CD4-positive, alpha-beta T cell treated with Interleukin-15 for 4 hours (primary cell): ENCODE data around the gene SIRPB1.
A peak's percentile ranks its signal among the peaks of the same experiment; 100 is the strongest.
"Not testable (repeated sequence)": the region's sequence is repeated elsewhere in the genome, so short reads cannot be mapped to it uniquely, and the experiment has no call there.

ENCODE experiments used
- DNase-seq: peaks from one replicate; pipeline ENCODE4 v3.0.0-alpha.2; 2020; ENCODE audit warnings: low spot score

SIRPB1 gene

DNA sequence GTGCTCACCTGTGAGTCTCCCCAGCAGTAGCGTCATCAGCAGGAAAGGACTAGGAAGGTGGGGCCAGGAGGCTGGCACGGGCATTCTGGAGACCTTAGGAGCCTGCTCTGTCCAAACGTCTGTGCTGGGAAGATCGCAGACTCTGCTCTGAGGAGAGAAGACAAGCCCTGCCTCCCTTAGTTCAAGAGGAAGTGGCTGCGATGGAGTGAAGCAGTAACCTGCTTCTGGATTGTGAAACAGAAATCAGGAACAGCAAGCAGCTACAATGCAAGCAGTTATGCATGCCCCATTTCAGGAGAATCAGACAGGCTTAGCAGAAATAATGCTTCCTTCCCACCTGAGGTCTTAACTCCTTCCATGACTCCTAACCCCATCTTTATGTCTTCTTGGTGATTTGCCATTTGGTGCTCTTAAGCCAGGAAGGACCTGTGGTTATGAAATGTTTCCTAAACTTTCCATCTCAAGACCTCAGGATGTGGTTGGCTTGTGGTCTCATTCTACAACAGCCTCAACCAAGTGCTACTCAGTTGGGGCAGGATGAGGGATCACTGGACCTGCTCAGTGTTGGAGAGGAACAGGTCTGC lies at the start of gene SIRPB1:
TSS of gene SIRPB1 (minus strand) at position 149 of the 584 bp plus-strand sequence. CDS start at position 84, 65 bp downstream.
- no peak for DNase-seq

GRCh38 chr20:1669304-1669703 lies 49.5 kb upstream of the SIRPB1 start:
- DNase-seq, result no peak

DNA sequence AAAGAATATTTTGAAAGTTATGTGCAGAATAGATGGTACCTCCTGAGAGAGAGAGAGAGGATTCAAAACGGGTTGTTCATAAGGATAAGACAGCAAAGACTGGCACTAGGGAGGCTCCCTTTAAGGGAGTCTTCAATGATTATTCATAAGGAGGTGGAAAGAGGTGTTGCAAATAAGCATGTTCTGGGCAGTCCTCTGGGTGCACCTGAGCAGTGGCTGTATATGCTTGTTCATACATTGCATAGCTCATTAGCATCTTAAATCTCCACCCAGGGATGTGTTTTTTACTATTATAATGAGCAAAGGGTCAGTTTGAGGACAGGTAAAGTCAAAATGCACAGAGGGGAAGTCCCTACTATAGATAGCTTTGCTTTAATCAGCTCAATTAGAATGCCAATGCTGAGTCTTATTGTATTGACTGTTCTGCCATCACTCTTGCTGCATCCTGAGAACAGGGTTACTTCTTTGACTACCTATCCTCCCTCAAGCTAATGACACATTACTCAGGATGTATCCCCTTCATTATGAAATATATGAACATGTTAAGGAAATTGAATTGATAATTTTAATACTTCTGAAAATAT lies 47.8 kb upstream of the SIRPB1 start:
- DNase-seq, result no peak

DNA sequence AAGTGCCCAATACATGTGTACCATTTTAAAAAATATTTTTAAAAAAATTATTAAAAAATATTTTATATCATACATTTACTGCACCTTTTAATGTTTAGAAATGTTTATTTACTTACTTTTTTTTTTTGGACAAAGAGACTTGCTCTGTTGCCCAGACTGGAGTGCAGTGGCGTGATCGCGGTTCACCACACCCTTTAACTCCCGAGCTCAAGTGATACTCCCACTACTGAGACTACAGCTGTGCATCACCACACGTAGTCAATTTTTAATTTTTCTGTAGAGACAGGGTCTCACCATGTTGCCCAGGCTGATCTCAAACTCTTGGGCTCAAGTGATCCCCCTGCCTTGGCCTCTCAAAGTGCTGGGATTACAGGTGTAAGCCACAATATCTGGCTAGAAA lies 47.0 kb upstream of the SIRPB1 start:
- DNase-seq, result no peak

DNA sequence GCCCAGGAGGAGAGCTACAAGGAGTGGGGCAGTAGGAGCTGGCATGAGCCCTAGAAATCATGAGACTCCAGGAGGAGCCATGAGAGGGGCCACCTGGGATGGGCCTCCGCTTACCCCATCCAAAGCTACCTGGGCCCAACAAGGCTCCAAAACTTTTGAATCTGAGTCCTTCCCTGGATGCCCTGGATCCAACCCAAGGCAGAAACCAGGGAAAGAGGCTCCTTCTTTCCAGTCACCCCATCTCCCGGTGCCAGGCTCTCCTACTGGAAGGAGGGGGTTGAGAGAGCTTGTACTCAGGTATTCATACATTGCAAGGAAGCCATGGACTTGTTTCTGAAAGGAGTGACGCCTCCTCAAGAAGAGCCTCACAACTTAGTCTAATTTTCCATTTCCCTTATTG lies 45.5 kb upstream of the SIRPB1 start:
- no peak for DNase-seq

DNA sequence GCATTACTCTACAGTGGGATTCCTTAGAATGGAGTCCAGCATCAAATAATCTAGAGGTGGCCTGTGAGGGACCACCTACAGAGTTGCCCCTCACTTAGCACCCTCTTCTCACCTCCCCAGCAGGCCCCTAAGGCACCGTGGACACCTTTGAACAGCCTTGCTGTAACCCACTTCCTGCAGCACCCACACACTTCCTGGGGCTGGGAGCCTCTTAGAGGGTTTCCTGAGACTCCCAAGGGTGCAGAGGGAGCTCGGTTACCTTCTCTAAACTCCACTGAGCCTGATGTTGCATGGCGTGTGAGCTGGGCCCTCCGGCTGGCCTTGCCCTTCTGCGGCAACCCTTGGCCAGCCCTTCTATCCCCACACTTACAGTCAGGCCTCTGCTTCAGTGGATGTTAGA lies 45.1 kb upstream of the SIRPB1 start:
- DNase-seq, result peak; percentile 48

DNA sequence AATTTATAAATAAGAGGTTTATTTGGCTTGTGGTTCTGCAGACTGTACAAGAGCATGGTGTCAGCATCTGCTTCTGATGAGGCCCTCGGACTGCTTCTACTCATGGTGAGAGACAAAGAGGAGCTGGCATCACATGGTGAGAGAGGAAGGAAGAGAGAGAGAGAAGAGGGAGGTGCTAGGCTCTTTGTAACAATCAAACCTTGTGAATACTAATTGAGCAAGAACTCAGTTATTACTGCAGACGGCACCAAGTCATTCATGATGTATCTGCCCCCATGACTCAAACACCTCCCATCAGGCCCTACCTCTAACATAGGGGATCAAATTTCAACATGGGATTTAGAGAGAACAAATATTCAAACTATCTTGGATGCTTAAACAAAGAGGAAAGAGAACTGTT lies 44.1 kb upstream of the SIRPB1 start:
- DNase-seq, result no peak

- DNase-seq, result no peak
Observed at GRCh38 chr20:1661542-1662299, 41.9 kb upstream of the SIRPB1 start.

- peak; percentile 55 for DNase-seq
Observed at GRCh38 chr20:1660246-1660645, 40.4 kb upstream of the SIRPB1 start.

DNA sequence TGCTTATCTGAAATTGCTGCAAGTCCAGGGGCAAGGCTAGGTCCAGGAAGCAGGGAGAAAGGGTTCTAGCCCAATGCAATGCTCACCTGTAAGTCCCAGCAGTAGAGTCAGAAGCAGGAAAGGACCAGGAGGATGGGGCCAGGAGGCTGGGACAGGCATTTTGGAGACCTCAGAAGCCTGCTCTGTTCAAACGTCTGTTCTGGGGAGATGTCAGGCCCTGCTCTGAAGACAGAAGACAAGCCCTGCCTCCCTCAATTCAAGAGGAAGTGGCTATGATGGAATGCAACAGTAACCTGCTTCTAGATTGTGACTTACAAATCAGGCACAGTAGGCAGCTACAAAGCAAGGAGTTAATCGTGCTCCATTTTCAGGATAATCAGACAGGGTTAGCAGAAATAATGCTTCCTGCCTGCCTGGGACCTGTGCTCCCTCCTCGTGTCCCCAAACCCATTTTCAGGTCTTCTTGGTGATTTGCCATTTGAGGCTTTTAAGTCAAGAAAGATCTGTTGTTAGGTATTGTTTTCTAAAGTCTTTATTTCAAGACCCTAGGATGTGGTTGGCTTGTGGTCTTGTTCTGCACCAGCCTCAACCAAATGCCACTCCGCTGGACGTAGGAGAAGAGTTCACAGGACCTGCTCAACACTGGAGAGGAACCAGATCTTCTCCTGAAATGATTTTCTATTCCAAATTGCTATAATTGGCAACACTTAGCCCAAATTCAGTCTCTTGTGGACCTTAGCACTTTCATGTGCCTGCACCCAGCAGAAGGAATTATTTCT lies 37.9 kb upstream of the SIRPB1 start, which contains the start of gene SIRPG:
TSS of gene SIRPG (minus strand) at position 224 of the 779 bp plus-strand sequence. CDS start at position 159, 65 bp downstream.
- peak; percentile 38 for DNase-seq

DNA sequence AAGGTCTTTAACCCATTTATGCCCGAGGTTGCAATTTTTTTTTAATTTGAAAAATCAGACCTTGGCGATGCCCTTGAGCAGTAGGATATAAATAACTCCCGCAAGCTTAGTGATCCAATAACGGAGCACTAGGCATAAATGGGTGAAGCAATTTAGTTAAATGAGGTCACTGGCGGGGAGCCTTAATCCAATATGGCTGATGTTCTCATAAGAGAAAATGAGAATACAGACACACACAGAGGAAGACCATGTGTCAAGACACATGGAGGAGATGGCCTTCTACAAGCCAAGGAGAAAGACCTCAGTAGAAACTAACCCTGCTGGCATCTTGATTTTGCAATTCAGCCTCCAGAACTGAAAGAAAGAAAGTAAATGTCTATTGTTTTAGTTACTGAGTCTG lies 37.0 kb upstream of the SIRPB1 start:
- peak; percentile 23 for DNase-seq

DNA sequence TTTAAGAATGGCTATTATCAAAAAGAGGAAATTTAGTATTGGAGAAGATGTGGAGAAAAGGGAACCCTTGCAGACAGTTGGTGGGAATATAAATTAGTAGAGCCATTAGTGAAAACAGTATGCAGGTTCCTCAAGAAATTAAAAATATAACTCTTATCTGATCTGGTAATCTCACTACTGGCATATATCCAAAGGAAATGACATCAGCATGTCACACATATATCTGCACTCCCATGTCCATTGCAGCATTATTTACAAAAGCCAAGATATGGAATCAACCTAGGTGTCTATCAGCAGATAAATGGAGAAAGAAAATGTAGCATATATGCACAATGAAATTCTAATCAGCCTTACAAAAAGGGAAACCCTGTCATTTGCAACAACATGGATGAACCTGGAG lies 35.2 kb upstream of the SIRPB1 start:
- DNase-seq, result peak; percentile 37

DNA sequence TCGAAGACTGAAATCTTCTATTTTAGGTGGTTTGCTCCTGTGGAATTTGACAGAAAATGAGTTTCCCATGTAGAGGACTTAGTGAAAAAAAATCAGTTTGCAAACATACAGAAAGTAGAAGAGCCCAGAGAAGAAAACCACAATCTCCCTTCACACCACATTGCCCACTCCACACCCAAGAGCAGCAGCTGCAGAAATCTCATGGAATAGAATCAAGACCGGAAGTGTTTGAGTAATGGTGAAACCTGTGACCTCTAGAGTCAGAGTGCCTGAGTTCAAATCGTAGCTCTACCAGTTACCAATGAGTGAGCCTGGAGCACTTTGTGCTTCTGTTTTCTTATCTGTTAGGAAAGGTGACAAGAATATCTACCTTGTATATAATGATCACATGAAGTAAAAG lies 33.2 kb upstream of the SIRPB1 start:
- DNase-seq, result no peak

GRCh38 chr20:1652104-1652503 lies 32.3 kb upstream of the SIRPB1 start:
- DNase-seq, result no peak

- no peak for DNase-seq
Observed at GRCh38 chr20:1651268-1652058, 31.7 kb upstream of the SIRPB1 start.

- DNase-seq, result no peak
Observed at GRCh38 chr20:1648101-1648500, 28.3 kb upstream of the SIRPB1 start.

DNA sequence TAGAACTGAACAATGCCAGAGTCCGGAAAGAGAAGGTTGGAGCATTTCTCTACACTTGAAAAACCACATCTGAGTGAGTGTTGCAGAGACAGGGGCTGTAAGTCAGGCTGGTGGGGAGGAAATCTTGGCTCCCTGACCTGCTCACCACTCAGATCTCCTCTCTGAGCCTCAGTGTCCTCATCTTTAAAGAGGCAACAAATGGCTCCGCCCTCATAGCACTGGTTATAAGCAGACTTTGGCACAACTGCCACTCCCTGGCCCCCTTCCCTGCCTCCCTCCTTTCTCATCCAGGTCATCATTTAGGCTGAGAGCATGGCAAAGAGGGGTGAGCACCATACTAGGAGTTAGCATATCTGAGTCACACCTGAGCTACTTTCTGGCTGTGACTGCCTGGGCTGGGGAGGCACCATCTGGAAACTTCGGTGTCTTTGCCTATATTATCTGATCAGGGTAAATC lies 27.2 kb upstream of the SIRPB1 start:
- DNase-seq, result no peak

DNA sequence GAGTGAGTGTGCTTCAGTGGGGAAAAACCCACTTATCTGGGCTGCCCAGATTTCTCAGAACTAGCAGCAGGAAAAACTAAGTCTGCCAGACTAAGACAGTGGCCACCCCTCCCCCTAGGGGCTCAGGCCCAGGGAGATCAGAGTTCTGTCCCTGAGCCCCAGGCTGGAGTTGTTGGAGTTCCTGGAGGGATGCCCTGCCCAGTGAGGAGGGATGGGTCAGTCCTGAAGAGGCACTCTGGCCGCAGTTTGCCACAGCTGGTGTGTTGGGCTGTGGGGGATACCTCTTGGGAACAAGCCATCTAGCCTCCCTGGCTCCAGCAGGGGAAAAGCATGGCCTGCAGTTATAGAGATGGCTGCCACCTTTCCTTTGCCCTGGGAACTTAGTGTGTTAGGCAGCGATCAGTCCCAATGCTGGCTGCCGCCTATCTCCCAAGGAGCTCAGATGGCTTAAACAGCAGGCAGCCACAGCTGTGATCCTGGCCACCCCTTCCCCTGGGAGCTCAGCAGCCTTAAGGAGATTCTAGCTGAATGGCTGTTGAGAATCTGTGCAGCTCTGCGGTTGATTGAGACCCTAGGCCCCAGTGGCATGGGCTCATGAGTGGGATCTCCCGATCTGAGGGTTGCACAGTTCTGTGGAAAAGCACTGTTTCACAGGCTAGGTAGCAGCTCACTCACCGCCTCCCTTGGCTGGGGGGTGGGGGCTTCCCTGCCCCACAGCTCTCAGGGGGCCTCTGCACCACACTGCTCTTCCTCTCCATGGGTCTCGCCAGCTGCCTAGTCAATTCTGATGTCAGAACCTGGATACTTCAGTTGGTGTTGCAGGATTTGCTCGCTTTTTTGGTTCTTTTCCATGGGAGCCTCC lies 24.5 kb upstream of the SIRPB1 start:
- DNase-seq, result no peak

DNA sequence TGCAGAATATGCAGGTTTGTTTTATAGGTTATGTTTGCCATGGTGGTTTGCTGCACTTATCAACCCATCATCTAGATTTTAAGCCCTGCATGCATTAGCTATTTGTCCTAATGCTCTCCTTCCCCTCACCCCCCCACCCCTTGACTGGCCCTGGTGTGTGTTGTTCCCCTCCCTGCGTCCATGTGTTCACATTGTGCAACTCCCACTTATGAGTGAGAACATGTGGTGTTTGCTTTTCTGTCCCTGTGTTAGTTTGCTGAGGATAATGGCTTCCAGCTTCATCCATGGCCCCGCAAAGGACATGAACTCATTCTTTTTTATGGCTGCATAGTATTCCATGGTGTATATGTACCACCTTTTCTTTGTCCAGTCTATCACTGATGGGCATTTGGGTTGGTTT lies 18.8 kb upstream of the SIRPB1 start:
- DNase-seq, result not testable (repeated sequence)

DNA sequence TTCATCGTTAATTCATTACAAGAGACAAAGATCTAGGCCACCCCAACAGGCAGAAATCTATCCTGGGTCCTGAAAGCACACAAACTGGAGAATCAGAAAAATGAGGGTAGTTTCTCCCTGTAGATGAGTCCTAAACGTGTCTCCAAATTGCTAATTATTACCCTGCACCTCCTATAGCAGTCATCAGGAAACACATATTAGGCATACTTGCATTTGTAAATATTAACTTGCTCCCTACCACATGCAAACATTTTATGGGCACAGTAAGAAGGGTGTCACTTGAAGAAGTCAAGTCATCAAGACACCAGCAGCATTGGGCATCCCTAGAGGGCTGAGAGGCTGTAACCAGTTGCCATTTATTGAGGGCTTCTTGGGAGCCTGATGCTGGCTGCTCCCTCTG lies 17.9 kb upstream of the SIRPB1 start:
- no peak for DNase-seq

- no peak for DNase-seq
Observed at GRCh38 chr20:1637226-1637625, 17.4 kb upstream of the SIRPB1 start.
